H1 (cell line): ENCODE measurements around the gene PTX4. TPM values are rescaled to one million over a fixed set of nuclear protein-coding genes. Genes with fewer than 3 reads are reported as not detected.

Source experiments
- BACH1 ChIP-seq: IDR thresholded peaks from 2 replicates; pipeline ENCODE4 v1.6.1; 2012; ENCODE audit warnings: low read length, improper control_type of control experiment
- BRCA1 ChIP-seq: IDR thresholded peaks from 2 replicates; pipeline ENCODE4 v1.6.1; 2012; ENCODE audit warnings: low read depth, low read length, improper control_type of control experiment
- CREB1 ChIP-seq: IDR thresholded peaks from 2 replicates; pipeline ENCODE4 v1.6.1; 2012; ENCODE audit warnings: inconsistent platforms
- EZH2 ChIP-seq: fragments of 200-600 bp; sonication (generic); IDR thresholded peaks from 2 replicates; pipeline ENCODE4 v1.7.1; 2012; ENCODE audit warnings: low read depth, mild to moderate bottlenecking, moderate library complexity, low read length, inconsistent platforms; ENCODE audit not compliant: severe bottlenecking
- KDM5A ChIP-seq: fragments of 200-600 bp; IDR thresholded peaks from 2 replicates; pipeline ENCODE4 v1.7.1; 2012; ENCODE audit warnings: mild to moderate bottlenecking, low read length, inconsistent platforms, mixed read lengths
- TBP ChIP-seq: IDR thresholded peaks from 2 replicates; pipeline ENCODE4 v1.6.1; 2011; ENCODE audit warnings: low read depth, low read length, improper control_type of control experiment
- polyA plus RNA-seq, 7 experiments: library from polyadenylated mRNA; depleted of rRNA in 3 of 7; stranded (reverse) in 5 of 7; unstranded in 2 of 7; fragments of >200 nt in 5 of 7; fragments of 200-250 nt in 2 of 7; gene quantifications; 1 replicate in 5 of 7; 2 replicates in 1 of 7; 4 replicates in 1 of 7; pipeline versions ENCODE4 v1.2.1 to v1.2.3, GENCODE V29; 2011 to 2013; ENCODE audit warnings: missing spikeins in 2 of 7, mixed read lengths in 2 of 7
- total RNA-seq: library from RNA; stranded (reverse); fragmentation: NEBNext Ultra II Directional; extraction: Animal tissue kit (Norgen Biotek cat#: 25700); gene quantifications from 2 replicates; pipeline ENCODE4 v1.2.1, GENCODE V29; 2021
- TF ChIP-seq, protein P1 (sequence below): IDR thresholded peaks from 2 replicates; pipeline ENCODE4 v1.6.1; 2012; ENCODE audit warnings: low read length, inconsistent platforms
- TF ChIP-seq, protein P2 (sequence below): fragments of 300-600 bp; sonication (generic); IDR thresholded peaks from 2 replicates; pipeline ENCODE4 v1.7.1; 2012; ENCODE audit warnings: low read length, moderate library complexity, mild to moderate bottlenecking, inconsistent platforms; ENCODE audit not compliant: insufficient replicate concordance

Gene PTX4
- total and polyA plus RNA-seq, 2 of the 8 experiments (the other 6 are each of a cell fraction or from before 2014, with no cell fraction given): not detected

DNA sequence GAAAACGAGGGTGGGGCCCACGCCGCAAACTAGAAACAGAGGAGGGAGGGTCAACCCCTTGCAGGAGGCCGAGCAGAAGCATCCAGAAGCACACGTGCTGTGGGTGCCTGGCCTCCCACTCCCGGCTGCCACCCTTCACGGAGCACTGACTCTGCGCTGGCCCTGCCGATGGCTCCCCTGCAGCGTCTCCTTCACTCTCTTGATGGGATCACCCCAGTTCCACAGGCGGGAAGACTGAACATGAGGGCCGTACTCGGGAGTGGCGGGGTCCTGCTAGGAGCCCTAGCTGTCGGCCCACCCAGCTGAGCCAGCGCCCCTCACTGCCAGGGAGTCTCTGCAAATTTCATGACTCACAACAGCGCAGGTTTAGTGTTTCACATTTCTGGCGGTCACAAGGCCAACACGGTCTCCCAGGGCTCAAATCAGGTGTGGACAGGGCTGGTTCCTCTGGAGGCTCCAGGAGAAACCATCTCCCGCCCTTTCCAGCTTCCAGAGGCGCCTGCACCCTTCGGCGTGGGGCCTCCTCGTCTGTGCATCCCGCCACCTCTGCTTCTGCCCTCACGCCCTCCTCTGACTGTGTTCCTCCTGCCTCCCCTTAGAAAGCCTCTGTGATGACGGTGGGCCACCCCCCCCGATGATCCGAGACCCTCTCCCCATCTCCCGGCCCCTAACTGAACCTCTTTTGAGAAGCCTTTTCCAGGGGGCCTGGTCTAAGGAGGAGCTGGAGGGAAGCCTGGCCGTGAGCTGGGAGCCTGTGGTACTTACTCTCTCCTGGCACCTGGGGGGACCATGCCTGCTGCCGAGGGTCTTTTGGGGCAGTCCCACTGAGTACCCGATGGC lies 2.0 kb downstream of the PTX4 start (continued):
- TF ChIP-seq, protein P1, sequence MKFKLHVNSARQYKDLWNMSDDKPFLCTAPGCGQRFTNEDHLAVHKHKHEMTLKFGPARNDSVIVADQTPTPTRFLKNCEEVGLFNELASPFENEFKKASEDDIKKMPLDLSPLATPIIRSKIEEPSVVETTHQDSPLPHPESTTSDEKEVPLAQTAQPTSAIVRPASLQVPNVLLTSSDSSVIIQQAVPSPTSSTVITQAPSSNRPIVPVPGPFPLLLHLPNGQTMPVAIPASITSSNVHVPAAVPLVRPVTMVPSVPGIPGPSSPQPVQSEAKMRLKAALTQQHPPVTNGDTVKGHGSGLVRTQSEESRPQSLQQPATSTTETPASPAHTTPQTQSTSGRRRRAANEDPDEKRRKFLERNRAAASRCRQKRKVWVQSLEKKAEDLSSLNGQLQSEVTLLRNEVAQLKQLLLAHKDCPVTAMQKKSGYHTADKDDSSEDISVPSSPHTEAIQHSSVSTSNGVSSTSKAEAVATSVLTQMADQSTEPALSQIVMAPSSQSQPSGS: no peak
- TF ChIP-seq, protein P2, sequence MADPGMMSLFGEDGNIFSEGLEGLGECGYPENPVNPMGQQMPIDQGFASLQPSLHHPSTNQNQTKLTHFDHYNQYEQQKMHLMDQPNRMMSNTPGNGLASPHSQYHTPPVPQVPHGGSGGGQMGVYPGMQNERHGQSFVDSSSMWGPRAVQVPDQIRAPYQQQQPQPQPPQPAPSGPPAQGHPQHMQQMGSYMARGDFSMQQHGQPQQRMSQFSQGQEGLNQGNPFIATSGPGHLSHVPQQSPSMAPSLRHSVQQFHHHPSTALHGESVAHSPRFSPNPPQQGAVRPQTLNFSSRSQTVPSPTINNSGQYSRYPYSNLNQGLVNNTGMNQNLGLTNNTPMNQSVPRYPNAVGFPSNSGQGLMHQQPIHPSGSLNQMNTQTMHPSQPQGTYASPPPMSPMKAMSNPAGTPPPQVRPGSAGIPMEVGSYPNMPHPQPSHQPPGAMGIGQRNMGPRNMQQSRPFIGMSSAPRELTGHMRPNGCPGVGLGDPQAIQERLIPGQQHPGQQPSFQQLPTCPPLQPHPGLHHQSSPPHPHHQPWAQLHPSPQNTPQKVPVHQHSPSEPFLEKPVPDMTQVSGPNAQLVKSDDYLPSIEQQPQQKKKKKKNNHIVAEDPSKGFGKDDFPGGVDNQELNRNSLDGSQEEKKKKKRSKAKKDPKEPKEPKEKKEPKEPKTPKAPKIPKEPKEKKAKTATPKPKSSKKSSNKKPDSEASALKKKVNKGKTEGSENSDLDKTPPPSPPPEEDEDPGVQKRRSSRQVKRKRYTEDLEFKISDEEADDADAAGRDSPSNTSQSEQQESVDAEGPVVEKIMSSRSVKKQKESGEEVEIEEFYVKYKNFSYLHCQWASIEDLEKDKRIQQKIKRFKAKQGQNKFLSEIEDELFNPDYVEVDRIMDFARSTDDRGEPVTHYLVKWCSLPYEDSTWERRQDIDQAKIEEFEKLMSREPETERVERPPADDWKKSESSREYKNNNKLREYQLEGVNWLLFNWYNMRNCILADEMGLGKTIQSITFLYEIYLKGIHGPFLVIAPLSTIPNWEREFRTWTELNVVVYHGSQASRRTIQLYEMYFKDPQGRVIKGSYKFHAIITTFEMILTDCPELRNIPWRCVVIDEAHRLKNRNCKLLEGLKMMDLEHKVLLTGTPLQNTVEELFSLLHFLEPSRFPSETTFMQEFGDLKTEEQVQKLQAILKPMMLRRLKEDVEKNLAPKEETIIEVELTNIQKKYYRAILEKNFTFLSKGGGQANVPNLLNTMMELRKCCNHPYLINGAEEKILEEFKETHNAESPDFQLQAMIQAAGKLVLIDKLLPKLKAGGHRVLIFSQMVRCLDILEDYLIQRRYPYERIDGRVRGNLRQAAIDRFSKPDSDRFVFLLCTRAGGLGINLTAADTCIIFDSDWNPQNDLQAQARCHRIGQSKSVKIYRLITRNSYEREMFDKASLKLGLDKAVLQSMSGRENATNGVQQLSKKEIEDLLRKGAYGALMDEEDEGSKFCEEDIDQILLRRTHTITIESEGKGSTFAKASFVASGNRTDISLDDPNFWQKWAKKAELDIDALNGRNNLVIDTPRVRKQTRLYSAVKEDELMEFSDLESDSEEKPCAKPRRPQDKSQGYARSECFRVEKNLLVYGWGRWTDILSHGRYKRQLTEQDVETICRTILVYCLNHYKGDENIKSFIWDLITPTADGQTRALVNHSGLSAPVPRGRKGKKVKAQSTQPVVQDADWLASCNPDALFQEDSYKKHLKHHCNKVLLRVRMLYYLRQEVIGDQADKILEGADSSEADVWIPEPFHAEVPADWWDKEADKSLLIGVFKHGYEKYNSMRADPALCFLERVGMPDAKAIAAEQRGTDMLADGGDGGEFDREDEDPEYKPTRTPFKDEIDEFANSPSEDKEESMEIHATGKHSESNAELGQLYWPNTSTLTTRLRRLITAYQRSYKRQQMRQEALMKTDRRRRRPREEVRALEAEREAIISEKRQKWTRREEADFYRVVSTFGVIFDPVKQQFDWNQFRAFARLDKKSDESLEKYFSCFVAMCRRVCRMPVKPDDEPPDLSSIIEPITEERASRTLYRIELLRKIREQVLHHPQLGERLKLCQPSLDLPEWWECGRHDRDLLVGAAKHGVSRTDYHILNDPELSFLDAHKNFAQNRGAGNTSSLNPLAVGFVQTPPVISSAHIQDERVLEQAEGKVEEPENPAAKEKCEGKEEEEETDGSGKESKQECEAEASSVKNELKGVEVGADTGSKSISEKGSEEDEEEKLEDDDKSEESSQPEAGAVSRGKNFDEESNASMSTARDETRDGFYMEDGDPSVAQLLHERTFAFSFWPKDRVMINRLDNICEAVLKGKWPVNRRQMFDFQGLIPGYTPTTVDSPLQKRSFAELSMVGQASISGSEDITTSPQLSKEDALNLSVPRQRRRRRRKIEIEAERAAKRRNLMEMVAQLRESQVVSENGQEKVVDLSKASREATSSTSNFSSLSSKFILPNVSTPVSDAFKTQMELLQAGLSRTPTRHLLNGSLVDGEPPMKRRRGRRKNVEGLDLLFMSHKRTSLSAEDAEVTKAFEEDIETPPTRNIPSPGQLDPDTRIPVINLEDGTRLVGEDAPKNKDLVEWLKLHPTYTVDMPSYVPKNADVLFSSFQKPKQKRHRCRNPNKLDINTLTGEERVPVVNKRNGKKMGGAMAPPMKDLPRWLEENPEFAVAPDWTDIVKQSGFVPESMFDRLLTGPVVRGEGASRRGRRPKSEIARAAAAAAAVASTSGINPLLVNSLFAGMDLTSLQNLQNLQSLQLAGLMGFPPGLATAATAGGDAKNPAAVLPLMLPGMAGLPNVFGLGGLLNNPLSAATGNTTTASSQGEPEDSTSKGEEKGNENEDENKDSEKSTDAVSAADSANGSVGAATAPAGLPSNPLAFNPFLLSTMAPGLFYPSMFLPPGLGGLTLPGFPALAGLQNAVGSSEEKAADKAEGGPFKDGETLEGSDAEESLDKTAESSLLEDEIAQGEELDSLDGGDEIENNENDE: no peak
- TF ChIP-seq BACH1 (no peak), EZH2 (no peak), BRCA1 (no peak), KDM5A (no peak), CREB1 (no peak), TBP (no peak)
- TF ChIP-seq, all 59 proteins: peak for 0
